ENCODE measurements around the gene CDKN1A.
"Not testable (repeated sequence)": the region's sequence is repeated elsewhere in the genome, so short reads cannot be mapped to it uniquely, and the experiment has no call there.

The CDKN1A gene

DNA sequence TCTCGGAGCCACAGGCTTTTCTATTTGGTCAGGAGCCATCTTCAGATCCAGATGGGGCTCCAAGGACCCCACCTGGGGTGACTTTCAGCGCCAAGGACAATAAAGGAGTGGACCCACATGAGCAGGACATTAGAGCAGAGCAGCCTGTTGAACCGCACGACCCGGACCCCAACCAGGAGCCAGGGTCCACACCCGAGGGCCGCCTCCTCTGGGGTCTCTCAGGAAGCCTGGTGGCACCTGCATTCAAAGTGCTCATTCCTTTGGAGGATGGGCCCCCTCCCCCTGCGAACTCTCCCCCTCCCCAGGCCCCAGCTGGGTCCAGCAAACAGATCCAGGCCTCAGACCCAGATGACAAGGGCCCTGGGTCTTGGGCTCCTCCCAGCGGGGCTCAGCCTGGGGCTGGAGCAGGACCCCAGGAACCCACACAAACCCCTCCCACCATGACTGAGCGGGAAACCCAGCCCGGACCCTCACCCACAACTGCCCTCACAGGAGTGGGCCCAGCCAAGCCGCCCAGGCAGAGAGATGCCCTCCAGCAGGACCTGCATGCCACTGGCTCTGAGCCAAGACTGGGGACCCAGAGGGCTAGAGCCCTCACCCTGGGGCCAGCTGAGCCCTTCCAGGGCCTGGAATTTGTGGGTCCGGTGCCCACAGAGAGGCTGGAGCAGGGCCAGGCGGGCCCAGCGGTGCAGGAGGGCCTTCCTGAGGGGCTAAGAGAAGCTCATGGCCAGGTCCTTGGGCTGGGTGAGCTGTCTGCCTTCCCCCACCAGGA lies 43.0 kb downstream of the CDKN1A start:
- Histone ChIP-seq H3K79me2 (ENCODE audit: insufficient read depth, low read depth) (no peaks in the 10 kb centered on the region), H3K36me3 (ENCODE audit: insufficient read depth) (no peaks in the 10 kb centered on the region), H3K4me1 (ENCODE audit: low read depth, poor library complexity, severe bottlenecking) (no peaks in the 10 kb centered on the region), H3K27me3 (ENCODE audit: insufficient read depth, low read depth) (no peaks in the 10 kb centered on the region), H3K4me3 (IDR thresholded peaks at IDR 0.05; ENCODE audit: insufficient read depth, low read depth, low read length) (no peak overlapping the region), H3K27ac (no peak overlapping the region), H3K9ac (no peak overlapping the region), H4K20me1 (ENCODE audit: insufficient read depth) (no peaks in the 10 kb centered on the region), H2AFZ (ENCODE audit: low read depth) (no peak overlapping the region), H3K4me2 (no peak overlapping the region)
- TF ChIP-seq, protein P1, sequence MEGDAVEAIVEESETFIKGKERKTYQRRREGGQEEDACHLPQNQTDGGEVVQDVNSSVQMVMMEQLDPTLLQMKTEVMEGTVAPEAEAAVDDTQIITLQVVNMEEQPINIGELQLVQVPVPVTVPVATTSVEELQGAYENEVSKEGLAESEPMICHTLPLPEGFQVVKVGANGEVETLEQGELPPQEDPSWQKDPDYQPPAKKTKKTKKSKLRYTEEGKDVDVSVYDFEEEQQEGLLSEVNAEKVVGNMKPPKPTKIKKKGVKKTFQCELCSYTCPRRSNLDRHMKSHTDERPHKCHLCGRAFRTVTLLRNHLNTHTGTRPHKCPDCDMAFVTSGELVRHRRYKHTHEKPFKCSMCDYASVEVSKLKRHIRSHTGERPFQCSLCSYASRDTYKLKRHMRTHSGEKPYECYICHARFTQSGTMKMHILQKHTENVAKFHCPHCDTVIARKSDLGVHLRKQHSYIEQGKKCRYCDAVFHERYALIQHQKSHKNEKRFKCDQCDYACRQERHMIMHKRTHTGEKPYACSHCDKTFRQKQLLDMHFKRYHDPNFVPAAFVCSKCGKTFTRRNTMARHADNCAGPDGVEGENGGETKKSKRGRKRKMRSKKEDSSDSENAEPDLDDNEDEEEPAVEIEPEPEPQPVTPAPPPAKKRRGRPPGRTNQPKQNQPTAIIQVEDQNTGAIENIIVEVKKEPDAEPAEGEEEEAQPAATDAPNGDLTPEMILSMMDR (conservative IDR thresholded peaks at IDR 0.05; ENCODE audit: low read depth, low read length): no peak

DNA sequence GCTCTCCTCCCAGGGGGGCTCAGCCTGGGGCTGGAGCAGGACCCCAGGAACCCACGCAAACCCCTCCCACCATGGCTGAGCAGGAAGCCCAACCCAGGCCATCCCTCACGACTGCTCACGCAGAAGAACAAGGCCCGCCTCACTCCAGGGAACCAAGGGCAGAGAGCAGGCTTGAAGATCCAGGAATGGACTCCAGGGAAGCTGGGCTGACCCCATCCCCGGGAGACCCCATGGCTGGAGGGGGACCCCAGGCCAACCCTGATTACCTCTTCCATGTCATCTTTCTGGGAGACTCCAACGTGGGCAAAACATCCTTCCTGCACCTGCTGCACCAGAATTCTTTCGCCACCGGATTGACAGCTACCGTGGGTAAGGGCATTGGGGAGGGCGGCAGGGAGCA lies 43.9 kb downstream of the CDKN1A start:
- Histone ChIP-seq H2AFZ (ENCODE audit: low read depth) (no peak overlapping the region), H3K27me3 (ENCODE audit: insufficient read depth, low read depth) (no peaks in the 10 kb centered on the region), H3K36me3 (ENCODE audit: insufficient read depth) (no peaks in the 10 kb centered on the region), H4K20me1 (ENCODE audit: insufficient read depth) (no peaks in the 10 kb centered on the region), H3K79me2 (ENCODE audit: insufficient read depth, low read depth) (no peaks in the 10 kb centered on the region), H3K27ac (no peak overlapping the region), H3K4me2 (no peak overlapping the region), H3K4me1 (ENCODE audit: low read depth, poor library complexity, severe bottlenecking) (no peaks in the 10 kb centered on the region), H3K9ac (no peak overlapping the region), H3K4me3 (IDR thresholded peaks at IDR 0.05; ENCODE audit: insufficient read depth, low read depth, low read length) (no peak overlapping the region)
- TF ChIP-seq, protein P1 (conservative IDR thresholded peaks at IDR 0.05; ENCODE audit: low read depth, low read length): no peak

DNA sequence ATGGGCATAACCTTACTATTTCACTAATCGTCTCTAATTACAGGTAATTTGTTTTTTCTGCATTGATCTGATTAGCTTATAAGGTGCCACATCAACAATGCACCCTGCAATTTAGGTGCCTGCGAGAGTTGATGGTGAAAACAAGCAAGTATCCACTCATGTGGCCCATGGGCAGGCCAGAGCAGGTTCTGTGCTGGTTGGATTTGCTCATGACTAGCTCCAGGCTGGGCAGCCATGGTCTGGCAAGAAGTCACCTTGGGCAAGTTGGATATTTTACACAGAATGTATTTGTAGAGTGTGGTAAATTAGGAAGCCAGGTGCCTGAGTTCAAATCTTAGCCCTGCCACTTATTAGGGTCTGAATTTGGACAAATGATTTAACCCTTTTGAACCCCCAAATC lies 44.4 kb downstream of the CDKN1A start:
- H3K9ac ChIP-seq: no peak overlapping the region
- H3K4me1 ChIP-seq (ENCODE audit: low read depth, poor library complexity, severe bottlenecking): peaks cover 4% of the 10 kb centered on the region
- H3K4me2 ChIP-seq: no peak overlapping the region
- no peaks in the 10 kb centered on the region for H3K79me2 ChIP-seq (ENCODE audit: insufficient read depth, low read depth)
- no peak overlapping the region for H3K27ac ChIP-seq
- no peaks in the 10 kb centered on the region for H4K20me1 ChIP-seq (ENCODE audit: insufficient read depth)
- no peak overlapping the region for H3K4me3 ChIP-seq (IDR thresholded peaks at IDR 0.05; ENCODE audit: insufficient read depth, low read depth, low read length)
- TF ChIP-seq, protein P1 (conservative IDR thresholded peaks at IDR 0.05; ENCODE audit: low read depth, low read length): no peak
- no peaks in the 10 kb centered on the region for H3K27me3 ChIP-seq (ENCODE audit: insufficient read depth, low read depth)
- H3K36me3 ChIP-seq (ENCODE audit: insufficient read depth): no peaks in the 10 kb centered on the region
- H2AFZ ChIP-seq (ENCODE audit: low read depth): no peak overlapping the region

- H3K36me3 ChIP-seq (ENCODE audit: insufficient read depth); H3K27ac ChIP-seq; H3K9ac ChIP-seq; H2AFZ ChIP-seq (ENCODE audit: low read depth); H3K4me3 ChIP-seq (IDR thresholded peaks at IDR 0.05; ENCODE audit: insufficient read depth, low read depth, low read length); H3K4me1 ChIP-seq (ENCODE audit: low read depth, poor library complexity, severe bottlenecking); H3K79me2 ChIP-seq (ENCODE audit: insufficient read depth, low read depth); H4K20me1 ChIP-seq (ENCODE audit: insufficient read depth); H3K4me2 ChIP-seq; H3K27me3 ChIP-seq (ENCODE audit: insufficient read depth, low read depth): not testable (repeated sequence)
Observed at GRCh38 chr6:36723992-36724391, 45.5 kb downstream of the CDKN1A start.
